ENCODE measurements around the gene USP12.
"Not testable (repeated sequence)": the region's sequence is repeated elsewhere in the genome, so short reads cannot be mapped to it uniquely, and the experiment has no call there.

Gene USP12

GRCh38 chr13:27147530-27148170 lies 24.0 kb downstream of the USP12 start:
- DNase-seq, result no peak

GRCh38 chr13:27141746-27142145 lies 29.9 kb downstream of the USP12 start:
- no peak for DNase-seq

GRCh38 chr13:27141159-27141558 lies 30.5 kb downstream of the USP12 start:
- DNase-seq, result not testable (repeated sequence)

- DNase-seq, result no peak
Observed at GRCh38 chr13:27140060-27140459, 31.6 kb downstream of the USP12 start.

GRCh38 chr13:27139565-27139964 lies 32.0 kb downstream of the USP12 start:
- DNase-seq, result no peak

GRCh38 chr13:27138457-27139093 lies 33.0 kb downstream of the USP12 start:
- DNase-seq, result no peak

- no peak for DNase-seq
Observed at GRCh38 chr13:27137759-27138158, 33.9 kb downstream of the USP12 start.

GRCh38 chr13:27135023-27135422 lies 36.6 kb downstream of the USP12 start:
- DNase-seq, result no peak

GRCh38 chr13:27133889-27134288 lies 37.7 kb downstream of the USP12 start:
- DNase-seq, result no peak

GRCh38 chr13:27132538-27132937 lies 39.1 kb downstream of the USP12 start:
- DNase-seq, result no peak

GRCh38 chr13:27131906-27132305 lies 39.7 kb downstream of the USP12 start:
- DNase-seq, result no peak

- no peak for DNase-seq
Observed at GRCh38 chr13:27130979-27131623, 40.5 kb downstream of the USP12 start.

- no peak for DNase-seq
Observed at GRCh38 chr13:27130223-27130978, 41.2 kb downstream of the USP12 start.

- no peak for DNase-seq
Observed at GRCh38 chr13:27128825-27129627, 42.6 kb downstream of the USP12 start.

- DNase-seq, result no peak
Observed at GRCh38 chr13:27126859-27127258, 44.8 kb downstream of the USP12 start.

- peak; percentile 55 for DNase-seq
Observed at GRCh38 chr13:27125357-27126282, 46.0 kb downstream of the USP12 start.

GRCh38 chr13:27124571-27124970 lies 47.0 kb downstream of the USP12 start:
- no peak for DNase-seq

- DNase-seq, result not testable (repeated sequence)
Observed at GRCh38 chr13:27123445-27123844, 48.2 kb downstream of the USP12 start.

GRCh38 chr13:27122036-27122435 lies 49.6 kb downstream of the USP12 start:
- DNase-seq, result no peak

GRCh38 chr13:27120811-27121210 lies 50.8 kb downstream of the USP12 start:
- no peak for DNase-seq

GRCh38 chr13:27120011-27120410 lies 51.6 kb downstream of the USP12 start:
- no peak for DNase-seq

Measured in NCI-H1694 treated with DMSO at 0.1 percent for 48 hours (cell line).